Upper lobe of left lung (tissue), 6 donors: ENCODE results near the gene LETMD1. TPM values are rescaled to one million over a fixed set of nuclear protein-coding genes. Genes with fewer than 3 reads are reported as not detected.

Source experiments
- ATAC-seq, 2 donors: fragments of 200-7000 bp; cut with Tn5 transposase; one replicate each; pipeline ENCODE4 v1.9.1; 2022; ENCODE audit warnings: mild to moderate bottlenecking in 2 of 2, moderate library complexity in 2 of 2; ENCODE audit not compliant: low FRiP score in 2 of 2
- DNase-seq, 2 donors: peaks; one replicate each; pipeline ENCODE4 v3.0.0-alpha.2; 2019 to 2020
- H3K27ac ChIP-seq, 4 donors: fragments of 200-600 bp; sonication (generic); one replicate each; pipeline ENCODE4 v1.5.1; 2016 to 2019
- H3K27me3 ChIP-seq, 4 donors: fragments of 200-600 bp; sonication (generic); one replicate each; pipeline ENCODE4 v1.5.1; 2017 to 2019
- H3K36me3 ChIP-seq, 4 donors: fragments of 200-600 bp; sonication (generic); one replicate each; pipeline ENCODE4 v1.5.1; 2016 to 2019
- H3K4me1 ChIP-seq, 4 donors: fragments of 200-600 bp; sonication (generic); one replicate each; pipeline ENCODE4 v1.5.1; 2018 to 2019
- H3K4me3 ChIP-seq, 4 donors: fragments of 200-600 bp; sonication (generic); one replicate each; pipeline ENCODE4 v1.5.1; 2017 to 2019; ENCODE audit warnings: mild to moderate bottlenecking in 2 of 4, moderate library complexity in 1 of 4
- H3K9me3 ChIP-seq, 4 donors: fragments of 200-600 bp; sonication (generic); one replicate each; pipeline ENCODE4 v1.5.1; 2018 to 2019
- EP300 ChIP-seq, 4 donors: sonication (generic); formaldehyde crosslinking; IDR thresholded peaks; one replicate each; pipeline ENCODE4 v1.5.1; 2017; ENCODE audit warnings: antibody characterized with exemption in 4 of 4, control low read depth in 2 of 4
- POLR2A ChIP-seq, 4 donors: fragments of 450-650 bp; IDR thresholded peaks; one replicate each; pipeline ENCODE4 v1.5.1; 2016 to 2017; ENCODE audit warnings: antibody characterized with exemption in 4 of 4, mild to moderate bottlenecking in 2 of 4
- POLR2AphosphoS5 ChIP-seq, 2 donors: sonication (generic); formaldehyde crosslinking; IDR thresholded peaks; one replicate each; pipeline ENCODE4 v1.5.1; 2017; ENCODE audit warnings: antibody characterized with exemption in 2 of 2
- WGBS, 2 donors: methylation state at CpG; one replicate each; pipeline ENCODE4 v1.1.5; 2017 to 2018; 5-methylcytosine and 5-hydroxymethylcytosine counted together
- total RNA-seq, 6 donors: library from RNA; depleted of rRNA in 4 of 6; stranded (reverse); fragments of >200 nt in 4 of 6; gene quantifications; one replicate each; pipeline versions ENCODE4 v1.1.0 to v1.2.1, GENCODE V29; 2016 to 2021
- TF ChIP-seq, protein P1 (sequence below), 6 experiments: fragments of 450-650 bp in 4 of 6; fragments of 200-600 bp in 2 of 6; sonication (generic) in 2 of 6; IDR thresholded peaks; one replicate each; pipeline ENCODE4 v1.5.1; 2016 to 2019; ENCODE audit warnings: antibody characterized with exemption in 6 of 6
- donor health status: DM: no; HTN: no; CAD: no; lungs with moderate emphysema.
- donor health status: DM: no; HTN: yes; CAD: no; lungs with severe emphysema.

The LETMD1 gene
- total RNA-seq, 6 donors from 2014 or later = 36.3 to 98.9 (median 58.1) TPM

DNA sequence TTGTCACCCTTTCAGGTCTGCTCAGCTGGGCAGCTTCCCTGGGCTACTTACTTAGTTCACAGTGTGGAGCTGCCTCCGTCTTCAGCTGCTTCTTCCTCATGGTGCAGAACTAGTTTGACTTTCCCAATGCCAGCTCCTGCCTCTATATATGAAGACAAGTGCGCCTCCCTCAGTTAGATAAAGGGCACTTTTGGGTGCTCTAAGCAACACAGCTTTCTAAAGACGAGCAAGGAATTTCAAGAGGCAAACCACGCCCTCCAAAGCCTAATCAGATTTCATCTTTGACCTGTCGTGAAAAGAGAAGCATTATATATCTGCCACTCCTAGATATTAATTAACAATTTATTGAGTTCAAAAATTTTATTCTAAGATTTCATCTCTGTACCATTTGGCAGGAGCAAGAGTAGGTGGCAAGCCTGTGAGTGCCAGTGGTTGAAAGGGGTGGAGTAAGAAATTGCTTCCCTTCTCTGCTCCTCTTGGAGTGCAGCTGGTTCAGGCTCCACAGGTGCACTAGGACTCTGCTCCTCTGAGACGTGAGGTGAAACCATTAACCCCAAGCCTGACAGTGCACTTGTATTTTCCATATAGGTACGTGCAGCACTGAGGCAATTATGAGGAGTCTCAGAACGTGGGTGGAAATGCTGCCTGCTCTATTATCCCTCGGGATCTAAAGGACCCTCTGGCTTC lies 19.9 kb upstream of the LETMD1 start:
- DNase-seq = peak in 1 of 2 donors; percentile 77
- Histone ChIP-seq H3K4me1 (peaks cover 12 to 35% (median 22%) of the 10 kb centered on the region in 4 donors), H3K9me3 (no peaks in the 10 kb centered on the region), H3K27me3 (no peaks in the 10 kb centered on the region), H3K27ac (peak overlapping the region in 3 of 4 donors; percentile 46 to 59 (median 47)), H3K4me3 (peak overlapping the region in 3 of 4 donors; percentile 17 to 28 (median 23)), H3K36me3 (no peaks in the 10 kb centered on the region)
- no peak for TF ChIP-seq POLR2A (IDR thresholded peaks at IDR 0.05)
- TF ChIP-seq, protein P1, sequence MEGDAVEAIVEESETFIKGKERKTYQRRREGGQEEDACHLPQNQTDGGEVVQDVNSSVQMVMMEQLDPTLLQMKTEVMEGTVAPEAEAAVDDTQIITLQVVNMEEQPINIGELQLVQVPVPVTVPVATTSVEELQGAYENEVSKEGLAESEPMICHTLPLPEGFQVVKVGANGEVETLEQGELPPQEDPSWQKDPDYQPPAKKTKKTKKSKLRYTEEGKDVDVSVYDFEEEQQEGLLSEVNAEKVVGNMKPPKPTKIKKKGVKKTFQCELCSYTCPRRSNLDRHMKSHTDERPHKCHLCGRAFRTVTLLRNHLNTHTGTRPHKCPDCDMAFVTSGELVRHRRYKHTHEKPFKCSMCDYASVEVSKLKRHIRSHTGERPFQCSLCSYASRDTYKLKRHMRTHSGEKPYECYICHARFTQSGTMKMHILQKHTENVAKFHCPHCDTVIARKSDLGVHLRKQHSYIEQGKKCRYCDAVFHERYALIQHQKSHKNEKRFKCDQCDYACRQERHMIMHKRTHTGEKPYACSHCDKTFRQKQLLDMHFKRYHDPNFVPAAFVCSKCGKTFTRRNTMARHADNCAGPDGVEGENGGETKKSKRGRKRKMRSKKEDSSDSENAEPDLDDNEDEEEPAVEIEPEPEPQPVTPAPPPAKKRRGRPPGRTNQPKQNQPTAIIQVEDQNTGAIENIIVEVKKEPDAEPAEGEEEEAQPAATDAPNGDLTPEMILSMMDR (IDR thresholded peaks at IDR 0.05) = peak in 4 of 6 experiments; percentile 29 to 61 (median 50)
- no peak for TF ChIP-seq POLR2AphosphoS5 (IDR thresholded peaks at IDR 0.05)
- no peak for TF ChIP-seq EP300 (IDR thresholded peaks at IDR 0.05)
- WGBS, 2 donors = 23 to 26% methylated on average over 9 of the region's 9 CpGs
- ATAC-seq = peak in 1 of 2 donors; percentile 42

DNA sequence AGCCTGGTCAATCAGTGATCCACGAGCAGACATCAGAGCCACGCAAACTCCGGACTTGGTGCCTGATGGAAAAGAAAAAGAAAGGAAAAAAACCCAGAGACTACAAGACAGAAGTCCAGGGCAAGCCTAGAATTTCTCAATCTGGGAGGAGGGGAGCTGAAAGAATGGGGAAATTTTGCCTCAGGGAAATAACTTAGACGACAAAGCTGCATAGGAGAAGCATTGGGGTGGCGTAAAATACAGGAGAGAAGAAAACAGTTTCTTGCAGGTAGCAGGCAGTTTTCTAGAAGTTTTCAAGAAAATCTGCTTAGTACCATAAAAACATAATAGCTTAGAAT lies 19.3 kb upstream of the LETMD1 start:
- WGBS, 2 donors = 53 to 61% methylated on average over 5 of the region's 5 CpGs
- Histone ChIP-seq H3K4me1 (peaks cover 7 to 31% (median 17%) of the 10 kb centered on the region in 4 donors), H3K9me3 (no peaks in the 10 kb centered on the region), H3K4me3 (peak overlapping the region in 3 of 4 donors; percentile 17 to 28 (median 23)), H3K27ac (peak overlapping the region in 3 of 4 donors; percentile 46 to 59 (median 47)), H3K27me3 (no peaks in the 10 kb centered on the region), H3K36me3 (no peaks in the 10 kb centered on the region)
- DNase-seq (no peak), ATAC-seq (no peak)
- TF ChIP-seq EP300 (IDR thresholded peaks at IDR 0.05) (no peak), POLR2A (IDR thresholded peaks at IDR 0.05) (no peak), POLR2AphosphoS5 (IDR thresholded peaks at IDR 0.05) (no peak)
- TF ChIP-seq, protein P1 (IDR thresholded peaks at IDR 0.05) = no peak

DNA sequence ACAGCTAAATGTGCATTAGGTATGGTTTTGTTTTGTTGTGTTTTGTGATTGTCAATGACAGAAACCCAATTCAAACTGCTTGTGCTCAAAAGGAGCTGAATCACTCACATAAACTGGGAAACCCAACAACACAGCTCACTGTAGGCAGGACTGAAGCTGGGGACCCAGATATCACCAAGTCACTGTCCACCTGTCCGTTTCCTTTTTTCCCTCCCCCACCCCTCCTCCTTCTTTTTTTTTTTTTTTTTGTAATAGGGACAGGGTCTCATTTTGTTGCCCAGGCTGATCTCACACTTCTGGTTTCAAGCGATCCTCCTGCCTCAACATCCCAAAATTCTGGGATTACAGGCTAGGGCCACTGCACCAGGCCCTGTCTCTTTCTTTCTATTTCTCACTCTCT lies 15.1 kb upstream of the LETMD1 start:
- Histone ChIP-seq H3K4me1 (peaks cover 0 to 4% (median 2%) of the 10 kb centered on the region in 4 donors), H3K36me3 (no peaks in the 10 kb centered on the region), H3K9me3 (no peaks in the 10 kb centered on the region), H3K27me3 (no peaks in the 10 kb centered on the region), H3K27ac (no peak overlapping the region), H3K4me3 (no peak overlapping the region)
- WGBS, 2 donors = 85 to 88% methylated on average over 2 of the region's 2 CpGs
- no peak for TF ChIP-seq EP300 (IDR thresholded peaks at IDR 0.05)
- TF ChIP-seq POLR2AphosphoS5 (IDR thresholded peaks at IDR 0.05) = no peak
- TF ChIP-seq, protein P1 (IDR thresholded peaks at IDR 0.05) = no peak
- no peak for TF ChIP-seq POLR2A (IDR thresholded peaks at IDR 0.05)
- ATAC-seq = no peak
- DNase-seq = no peak

DNA sequence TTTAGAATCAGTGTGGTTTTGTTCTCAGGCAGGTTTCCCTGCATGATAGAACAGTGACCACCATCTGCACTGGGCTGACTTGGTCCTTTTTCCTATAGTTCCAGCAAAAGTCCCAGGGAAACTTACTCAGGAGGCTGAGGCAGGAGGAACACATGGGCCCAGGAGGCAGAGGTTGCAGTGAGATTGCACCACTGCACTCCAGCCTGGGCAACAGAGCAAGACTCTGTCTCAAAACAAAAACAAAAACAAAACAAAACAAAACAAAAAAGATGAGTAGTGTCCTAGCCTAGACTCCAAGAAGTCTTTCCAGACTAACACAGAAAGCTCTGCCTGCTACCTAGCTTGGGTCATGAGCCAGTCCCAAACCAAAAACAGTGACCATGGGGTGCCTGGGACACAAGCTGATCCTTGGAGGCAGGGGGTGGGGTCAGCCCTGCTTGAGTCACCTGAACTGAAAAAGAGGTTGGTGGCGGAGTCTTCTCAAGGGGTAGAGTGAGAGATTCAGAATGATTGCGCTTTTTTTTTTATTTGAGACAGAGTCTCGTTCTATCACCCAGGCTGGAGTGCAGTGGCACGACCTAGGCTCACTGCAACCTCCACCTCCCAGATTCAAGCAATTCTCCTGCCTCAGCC lies 14.6 kb upstream of the LETMD1 start:
- TF ChIP-seq POLR2A (IDR thresholded peaks at IDR 0.05) = no peak
- TF ChIP-seq, protein P1 (IDR thresholded peaks at IDR 0.05) = no peak
- no peak for TF ChIP-seq POLR2AphosphoS5 (IDR thresholded peaks at IDR 0.05)
- no peak for TF ChIP-seq EP300 (IDR thresholded peaks at IDR 0.05)
- Histone ChIP-seq H3K4me3 (no peak overlapping the region), H3K4me1 (peaks cover 0 to 4% (median 0%) of the 10 kb centered on the region in 4 donors), H3K9me3 (no peaks in the 10 kb centered on the region), H3K27ac (no peak overlapping the region), H3K36me3 (no peaks in the 10 kb centered on the region), H3K27me3 (no peaks in the 10 kb centered on the region)
- WGBS, 2 donors = 92 to 97% methylated on average over 4 of the region's 4 CpGs
- no peak for ATAC-seq
- DNase-seq = no peak
